HepG2 (cell line): ENCODE results near the gene NFE2L1. TPM values are rescaled to one million over a fixed set of nuclear protein-coding genes. Genes with fewer than 3 reads are reported as not detected.
"Not testable (repeated sequence)": the region's sequence is repeated elsewhere in the genome, so short reads cannot be mapped to it uniquely, and the experiment has no call there.

Experiments
- ATAC-seq: fragments of 200-7000 bp; cut with Tn5 transposase; 3 replicates; pipeline ENCODE4 v1.9.1; 2020; ENCODE audit warnings: mild to moderate bottlenecking, moderate library complexity
- BruUV-seq: library from RNA; stranded (reverse); fragments of 400-500 nt; replicated peaks from 2 replicates; lab custom pipeline; 2021; lab: Mats Ljungman, UMichigan
- CTCF ChIA-PET: fragments of 300-600 bp; formaldehyde crosslinking; extraction: SDS; loops from one replicate; lab custom pipeline; 2021; ENCODE audit warnings: low total read pairs, inconsistent platforms, low intra/inter-chr PET ratio; lab: Yijun Ruan, JAX
- POLR2A ChIA-PET: fragments of 350-600 bp; sonication (Branson Sonifier 250); formaldehyde crosslinking; loops from one replicate; lab custom pipeline; 2020; ENCODE audit warnings: antibody characterized with exemption, inconsistent platforms; lab: Yijun Ruan, JAX
- DNase-seq: peaks from one replicate; pipeline ENCODE4 v3.0.0-alpha.2; 2015; ENCODE audit warnings: low spot score
- FAIRE-seq: peaks from 3 replicates; lab custom pipeline; 2011; peaks lifted over from hg19 to GRCh38; lab: Jason Lieb, UNC
- H2AFZ ChIP-seq: one replicate; pipeline ENCODE4 v1.6.1; 2011; ENCODE audit warnings: low read length, inconsistent platforms
- H3K27ac ChIP-seq: fragments of 300-600 bp; 3 replicates; pipeline ENCODE4 v1.8.0; 2011; ENCODE audit warnings: mixed run types, mild to moderate bottlenecking, mixed read lengths, low read length, inconsistent platforms; ENCODE audit not compliant: insufficient read depth; ENCODE audit errors: extremely low read length
- H3K27me3 ChIP-seq, 2 experiments: fragments of 200-600 bp in 1 of 2; 2 replicates in 1 of 2; 3 replicates in 1 of 2; pipeline versions ENCODE4 v1.6.0 to v1.8.0; 2011; ENCODE audit warnings: low read length in 2 of 2, mild to moderate bottlenecking in 2 of 2, moderate library complexity in 2 of 2, inconsistent platforms in 1 of 2; ENCODE audit not compliant: insufficient read depth in 2 of 2, control insufficient read depth in 1 of 2
- H3K36me3 ChIP-seq, 2 experiments: fragments of 200-600 bp in 1 of 2; replicated peaks in 1 of 2; 2 replicates in 1 of 2; 3 replicates in 1 of 2; pipeline versions ENCODE4 v1.5.1 to v1.8.0; 2011; ENCODE audit warnings: low read length in 2 of 2, inconsistent platforms in 1 of 2; ENCODE audit not compliant: insufficient read depth in 2 of 2, control insufficient read depth in 1 of 2
- H3K4me1 ChIP-seq: 2 replicates; pipeline ENCODE4 v1.5.1; 2012; ENCODE audit warnings: low read length, inconsistent platforms; ENCODE audit not compliant: insufficient read depth
- H3K4me2 ChIP-seq: 2 replicates; pipeline ENCODE4 v1.6.0; 2011; ENCODE audit warnings: low read depth, low read length, inconsistent platforms
- H3K4me3 ChIP-seq, 3 experiments: fragments of 200-600 bp in 1 of 3; sonication (generic), shearing (Covaris generic) in 1 of 3; replicated peaks in 1 of 3; 2 replicates each; pipeline ENCODE4 v1.5.1; 2011 to 2016; ENCODE audit warnings: low read length in 3 of 3, inconsistent platforms in 2 of 3, low read depth in 2 of 3, mild to moderate bottlenecking in 2 of 3, control low read depth in 1 of 3, mixed read lengths in 1 of 3; ENCODE audit not compliant: insufficient read depth in 1 of 3
- H3K79me2 ChIP-seq: one replicate; pipeline ENCODE4 v1.6.1; 2011; ENCODE audit warnings: low read length, inconsistent platforms; ENCODE audit not compliant: insufficient read depth
- H3K9ac ChIP-seq: 2 replicates; pipeline ENCODE4 v1.6.0; 2011; ENCODE audit warnings: mild to moderate bottlenecking, low read depth, low read length, inconsistent platforms; ENCODE audit not compliant: insufficient read depth
- H3K9me3 ChIP-seq: 2 replicates; pipeline ENCODE4 v1.5.1; 2012; ENCODE audit warnings: mild to moderate bottlenecking, low read length
- H4K20me1 ChIP-seq: 2 replicates; pipeline ENCODE4 v1.6.0; 2011; ENCODE audit warnings: inconsistent platforms, mild to moderate bottlenecking, low read length, moderate library complexity; ENCODE audit not compliant: insufficient read depth
- ATF7 ChIP-seq, 2 experiments: fragments of 450-650 bp in 1 of 2; sonication (generic) in 1 of 2; formaldehyde crosslinking in 1 of 2; IDR thresholded peaks; 2 replicates each; pipeline versions ENCODE4 v1.4.0 to v1.6.1; 2016 to 2020; ENCODE audit warnings: antibody characterized with exemption in 1 of 2, mild to moderate bottlenecking in 1 of 2, missing genetic modification reagents in 1 of 2
- CHD4 ChIP-seq: fragments of 200-600 bp; sonication (generic); IDR thresholded peaks from 2 replicates; pipeline ENCODE4 v1.7.0; 2017; ENCODE audit warnings: mild to moderate bottlenecking, low read length, borderline replicate concordance
- HMG20A ChIP-seq: IDR thresholded peaks from 2 replicates; pipeline ENCODE4 v1.6.1; 2016; ENCODE audit warnings: borderline replicate concordance
- MIXL1 ChIP-seq: IDR thresholded peaks from 2 replicates; pipeline ENCODE4 v1.6.1; 2016
- WGBS: methylation state at CpG from one replicate; pipeline ENCODE4 v1.1.6; 2017; ENCODE audit warnings: low lambda C conversion rate; 5-methylcytosine and 5-hydroxymethylcytosine counted together
- in situ Hi-C: cut with HindIII; loops from 2 replicates; pipeline ENCODE4 v1.10.0; 2017; ENCODE audit warnings: low pct_unique_long_range_greater_than_20kb; ENCODE audit not compliant: extremely low pct_ligation_motif_present
- intact Hi-C: fragments of 100-400 bp; cut with micrococcal nuclease; formaldehyde crosslinking; loops from one replicate; pipeline ENCODE4 v1.10.0; 2022; ENCODE audit not compliant: unreplicated experiment
- polyA plus RNA-seq, 8 experiments: library from polyadenylated mRNA; depleted of rRNA in 3 of 8; stranded (reverse) in 7 of 8; unstranded in 1 of 8; fragments of >200 nt; fragmentation: Illumina TruSeq in 4 of 8; extraction: Trizol in 4 of 8; gene quantifications; 2 replicates each; pipeline versions ENCODE4 v1.2.1 to v1.2.3, GENCODE V29; 2011 to 2016; ENCODE audit warnings: low read depth in 4 of 8, missing spikeins in 1 of 8, mixed read lengths in 1 of 8; ENCODE audit not compliant: insufficient read depth in 1 of 8
- total RNA-seq, 5 experiments: library from RNA; depleted of rRNA; stranded (reverse); fragments of >200 nt; fragmentation: Illumina TruSeq; extraction: Trizol; gene quantifications; 2 replicates each; pipeline ENCODE4 v1.2.3, GENCODE V29; 2016; ENCODE audit warnings: low read depth in 1 of 5
- TF ChIP-seq, protein P1 (sequence below): sonication (generic); formaldehyde crosslinking; IDR thresholded peaks from 2 replicates; pipeline ENCODE4 v1.5.0; 2020; ENCODE audit warnings: mild to moderate bottlenecking, missing genetic modification reagents, borderline replicate concordance
- TF ChIP-seq, protein P2 (sequence below): sonication (generic); formaldehyde crosslinking; conservative IDR thresholded peaks from 2 replicates; pipeline ENCODE4 v1.4.0; 2020; ENCODE audit warnings: mild to moderate bottlenecking, missing genetic modification reagents, moderate library complexity

Gene NFE2L1
- total and polyA plus RNA-seq, 2 of the 13 experiments (the other 11 are each of a cell fraction or from before 2014, with no cell fraction given), result 67.0 to 234 TPM

GRCh38 chr17:48067808-48068207, 19.6 kb downstream of the NFE2L1 start:
- H3K36me3 ChIP-seq, result peaks cover 5 to 38% of the 10 kb centered on the region in 2 experiments
- DNase-seq; ATAC-seq; TF ChIP-seq ATF7 (CRISPR knock-in tag; IDR thresholded peaks at IDR 0.05): not testable (repeated sequence)
- CTCF ChIA-PET, result interaction anchor here (0.6 kb wide), 1 partner anchor 42 kb away, joined by 3 read pairs; no protein-coding TSS in a partner anchor
- TF ChIP-seq ATF7 (IDR thresholded peaks at IDR 0.05), result peak; percentile 50; the same call in 1 of the 2 replicates
- TF ChIP-seq, all 625 proteins: peak for 1; not testable (repeated sequence) for 624
- peaks cover 48% of the 10 kb centered on the region for H3K4me1 ChIP-seq
- intact Hi-C loops, H3K27me3 ChIP-seq, H3K27ac ChIP-seq, H3K9ac ChIP-seq, H3K4me2 ChIP-seq, FAIRE-seq, BruUV-seq, H3K9me3 ChIP-seq, H4K20me1 ChIP-seq, H3K4me3 ChIP-seq, in situ Hi-C loops, H2AFZ ChIP-seq, H3K79me2 ChIP-seq: not testable (repeated sequence)
- 100% methylated on average over 2 of the region's 2 CpGs for WGBS
- POLR2A ChIA-PET, result interaction anchor here (1.0 to 3.1 kb wide), 5 partner anchors 10 to 41 kb away, joined by 3 to 30 read pairs (median 6); partner anchors contain the start of gene NFE2L1

- WGBS, result 46% methylated on average over 3 of the region's 3 CpGs
- H2AFZ ChIP-seq, result no peak overlapping the region
- no peaks in the 10 kb centered on the region for H3K27me3 ChIP-seq
- FAIRE-seq (peak; percentile 56), ATAC-seq (peak; percentile 92), DNase-seq (peak; percentile 41)
- peaks cover 48% of the 10 kb centered on the region for H3K4me1 ChIP-seq
- H3K4me2 ChIP-seq, result no peak overlapping the region
- no peak overlapping the region for H3K27ac ChIP-seq
- BruUV-seq, result no TSS peak
- H3K9me3 ChIP-seq, result no peaks in the 10 kb centered on the region
- H4K20me1 ChIP-seq, result no peaks in the 10 kb centered on the region
- CTCF ChIA-PET, result interaction anchor here (0.6 kb wide), 1 partner anchor 42 kb away, joined by 3 read pairs; no protein-coding TSS in a partner anchor
- intact Hi-C loops, result no loop called here
- POLR2A ChIA-PET, result interaction anchor here (0.8 to 3.1 kb wide), 8 partner anchors 10 to 173 kb away, joined by 3 to 30 read pairs (median 4); partner anchors contain the start of genes NFE2L1 and SP2
- in situ Hi-C loops, result no loop called here
- H3K36me3 ChIP-seq, result peaks cover 7 to 37% of the 10 kb centered on the region in 2 experiments
- H3K79me2 ChIP-seq, result no peaks in the 10 kb centered on the region
- H3K9ac ChIP-seq, result no peak overlapping the region
- no peak overlapping the region for H3K4me3 ChIP-seq
- no peak for TF ChIP-seq HMG20A (CRISPR knock-in tag)
- TF ChIP-seq MIXL1, result peak; percentile 64; the same call in 1 of the 2 replicates
- TF ChIP-seq CHD4, result no peak
- TF ChIP-seq, protein P1, sequence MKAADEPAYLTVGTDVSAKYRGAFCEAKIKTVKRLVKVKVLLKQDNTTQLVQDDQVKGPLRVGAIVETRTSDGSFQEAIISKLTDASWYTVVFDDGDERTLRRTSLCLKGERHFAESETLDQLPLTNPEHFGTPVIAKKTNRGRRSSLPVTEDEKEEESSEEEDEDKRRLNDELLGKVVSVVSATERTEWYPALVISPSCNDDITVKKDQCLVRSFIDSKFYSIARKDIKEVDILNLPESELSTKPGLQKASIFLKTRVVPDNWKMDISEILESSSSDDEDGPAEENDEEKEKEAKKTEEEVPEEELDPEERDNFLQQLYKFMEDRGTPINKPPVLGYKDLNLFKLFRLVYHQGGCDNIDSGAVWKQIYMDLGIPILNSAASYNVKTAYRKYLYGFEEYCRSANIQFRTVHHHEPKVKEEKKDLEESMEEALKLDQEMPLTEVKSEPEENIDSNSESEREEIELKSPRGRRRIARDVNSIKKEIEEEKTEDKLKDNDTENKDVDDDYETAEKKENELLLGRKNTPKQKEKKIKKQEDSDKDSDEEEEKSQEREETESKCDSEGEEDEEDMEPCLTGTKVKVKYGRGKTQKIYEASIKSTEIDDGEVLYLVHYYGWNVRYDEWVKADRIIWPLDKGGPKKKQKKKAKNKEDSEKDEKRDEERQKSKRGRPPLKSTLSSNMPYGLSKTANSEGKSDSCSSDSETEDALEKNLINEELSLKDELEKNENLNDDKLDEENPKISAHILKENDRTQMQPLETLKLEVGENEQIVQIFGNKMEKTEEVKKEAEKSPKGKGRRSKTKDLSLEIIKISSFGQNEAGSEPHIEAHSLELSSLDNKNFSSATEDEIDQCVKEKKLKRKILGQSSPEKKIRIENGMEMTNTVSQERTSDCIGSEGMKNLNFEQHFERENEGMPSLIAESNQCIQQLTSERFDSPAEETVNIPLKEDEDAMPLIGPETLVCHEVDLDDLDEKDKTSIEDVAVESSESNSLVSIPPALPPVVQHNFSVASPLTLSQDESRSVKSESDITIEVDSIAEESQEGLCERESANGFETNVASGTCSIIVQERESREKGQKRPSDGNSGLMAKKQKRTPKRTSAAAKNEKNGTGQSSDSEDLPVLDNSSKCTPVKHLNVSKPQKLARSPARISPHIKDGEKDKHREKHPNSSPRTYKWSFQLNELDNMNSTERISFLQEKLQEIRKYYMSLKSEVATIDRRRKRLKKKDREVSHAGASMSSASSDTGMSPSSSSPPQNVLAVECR (CRISPR knock-in tag), result 0 out of 2 replicates have a peak, but pooled peaks have one; percentile 23
- TF ChIP-seq, protein P2, sequence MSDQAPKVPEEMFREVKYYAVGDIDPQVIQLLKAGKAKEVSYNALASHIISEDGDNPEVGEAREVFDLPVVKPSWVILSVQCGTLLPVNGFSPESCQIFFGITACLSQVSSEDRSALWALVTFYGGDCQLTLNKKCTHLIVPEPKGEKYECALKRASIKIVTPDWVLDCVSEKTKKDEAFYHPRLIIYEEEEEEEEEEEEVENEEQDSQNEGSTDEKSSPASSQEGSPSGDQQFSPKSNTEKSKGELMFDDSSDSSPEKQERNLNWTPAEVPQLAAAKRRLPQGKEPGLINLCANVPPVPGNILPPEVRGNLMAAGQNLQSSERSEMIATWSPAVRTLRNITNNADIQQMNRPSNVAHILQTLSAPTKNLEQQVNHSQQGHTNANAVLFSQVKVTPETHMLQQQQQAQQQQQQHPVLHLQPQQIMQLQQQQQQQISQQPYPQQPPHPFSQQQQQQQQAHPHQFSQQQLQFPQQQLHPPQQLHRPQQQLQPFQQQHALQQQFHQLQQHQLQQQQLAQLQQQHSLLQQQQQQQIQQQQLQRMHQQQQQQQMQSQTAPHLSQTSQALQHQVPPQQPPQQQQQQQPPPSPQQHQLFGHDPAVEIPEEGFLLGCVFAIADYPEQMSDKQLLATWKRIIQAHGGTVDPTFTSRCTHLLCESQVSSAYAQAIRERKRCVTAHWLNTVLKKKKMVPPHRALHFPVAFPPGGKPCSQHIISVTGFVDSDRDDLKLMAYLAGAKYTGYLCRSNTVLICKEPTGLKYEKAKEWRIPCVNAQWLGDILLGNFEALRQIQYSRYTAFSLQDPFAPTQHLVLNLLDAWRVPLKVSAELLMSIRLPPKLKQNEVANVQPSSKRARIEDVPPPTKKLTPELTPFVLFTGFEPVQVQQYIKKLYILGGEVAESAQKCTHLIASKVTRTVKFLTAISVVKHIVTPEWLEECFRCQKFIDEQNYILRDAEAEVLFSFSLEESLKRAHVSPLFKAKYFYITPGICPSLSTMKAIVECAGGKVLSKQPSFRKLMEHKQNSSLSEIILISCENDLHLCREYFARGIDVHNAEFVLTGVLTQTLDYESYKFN (CRISPR knock-in tag), result peak; percentile 8; the same call in 1 of the 2 replicates
These were observed 20.4 kb downstream of the NFE2L1 start for GRCh38 chr17:48068491-48068961.
